ENCODE results near the gene RAB24.

Gene RAB24

GRCh38 chr5:177290816-177291596 lies 12.5 kb downstream of the RAB24 start:
- DNase-seq (ENCODE audit: low read depth): no peak
- no peak for TF ChIP-seq CTCF (IDR thresholded peaks at IDR 0.05; ENCODE audit: low read length, missing control alignments)
- H3K4me3 ChIP-seq (replicated peaks; ENCODE audit: low read depth, low read length): no peak overlapping the region

GRCh38 chr5:177288191-177288590 lies 15.3 kb downstream of the RAB24 start:
- no peak for DNase-seq (ENCODE audit: low read depth)
- TF ChIP-seq CTCF (IDR thresholded peaks at IDR 0.05; ENCODE audit: low read length, missing control alignments): no peak
- H3K4me3 ChIP-seq (replicated peaks; ENCODE audit: low read depth, low read length): no peak overlapping the region

- no peak for TF ChIP-seq CTCF (IDR thresholded peaks at IDR 0.05; ENCODE audit: low read length, missing control alignments)
- H3K4me3 ChIP-seq (replicated peaks; ENCODE audit: low read depth, low read length): no peak overlapping the region
- DNase-seq (ENCODE audit: low read depth): peak; percentile 16
These were observed 26.6 kb downstream of the RAB24 start for GRCh38 chr5:177276886-177277285.

DNA sequence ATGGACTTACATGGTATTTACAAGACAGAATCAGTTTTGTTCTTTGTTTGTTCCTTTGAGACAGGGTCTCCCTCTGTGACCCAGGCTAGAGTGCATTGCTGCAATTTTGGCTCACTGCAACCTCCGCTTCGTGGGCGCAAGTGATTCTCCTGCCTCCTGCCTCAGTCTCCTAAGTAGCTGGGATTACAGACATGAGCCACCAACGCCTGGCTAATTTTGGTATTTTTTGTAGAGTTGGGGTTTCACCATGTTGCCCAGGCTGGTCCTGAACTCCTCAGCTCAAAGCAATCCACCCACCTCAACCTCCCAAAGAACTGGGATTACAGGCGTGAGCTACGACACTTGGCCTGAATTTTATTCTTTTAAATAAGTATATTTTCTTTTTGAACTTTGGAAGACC lies 27.6 kb downstream of the RAB24 start:
- DNase-seq (ENCODE audit: low read depth): no peak
- no peak for TF ChIP-seq CTCF (IDR thresholded peaks at IDR 0.05; ENCODE audit: low read length, missing control alignments)
- H3K4me3 ChIP-seq (replicated peaks; ENCODE audit: low read depth, low read length): no peak overlapping the region

- no peak for DNase-seq (ENCODE audit: low read depth)
- H3K4me3 ChIP-seq (replicated peaks; ENCODE audit: low read depth, low read length): no peak overlapping the region
These were observed 32.4 kb downstream of the RAB24 start for GRCh38 chr5:177271113-177271512.

GRCh38 chr5:177270653-177271052 lies 32.9 kb downstream of the RAB24 start:
- no peak overlapping the region for H3K4me3 ChIP-seq (replicated peaks; ENCODE audit: low read depth, low read length)
- TF ChIP-seq CTCF (IDR thresholded peaks at IDR 0.05; ENCODE audit: low read length, missing control alignments): no peak
- no peak for DNase-seq (ENCODE audit: low read depth)

More at GRCh38 chr5:177271113-177271512, 32.4 kb downstream of the RAB24 start:
- TF ChIP-seq CTCF (IDR thresholded peaks at IDR 0.05; ENCODE audit: low read length, missing control alignments): no peak

DNA sequence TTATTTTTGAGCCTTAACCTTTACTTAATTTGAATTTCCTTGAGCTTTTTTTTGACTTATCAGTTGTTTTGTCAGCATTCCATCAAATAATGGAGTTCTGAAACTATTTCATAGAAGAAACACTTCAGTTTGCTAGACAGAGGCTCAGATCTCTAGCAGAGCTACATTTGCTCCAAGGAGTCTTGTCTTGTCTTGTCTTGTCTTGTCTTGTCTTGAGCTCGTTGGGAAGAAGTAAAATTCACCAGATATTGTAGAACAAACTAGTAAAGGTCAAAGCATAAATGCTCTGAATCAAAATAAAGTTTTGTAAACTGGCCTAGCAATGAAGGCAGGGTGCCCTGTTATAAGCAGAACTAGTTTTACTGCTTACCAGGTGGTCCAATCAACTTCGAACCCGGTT lies 33.5 kb downstream of the RAB24 start:
- no peak for TF ChIP-seq CTCF (IDR thresholded peaks at IDR 0.05; ENCODE audit: low read length, missing control alignments)
- DNase-seq (ENCODE audit: low read depth): no peak
- no peak overlapping the region for H3K4me3 ChIP-seq (replicated peaks; ENCODE audit: low read depth, low read length)
